ENCODE data around the gene APBB2. TPM values are rescaled to one million over a fixed set of nuclear protein-coding genes. Genes with fewer than 3 reads are reported as not detected.
A peak's percentile ranks its signal among the peaks of the same experiment; 100 is the strongest.
"Not testable (repeated sequence)": the region's sequence is repeated elsewhere in the genome, so short reads cannot be mapped to it uniquely, and the experiment has no call there.

APBB2 gene
- total RNA-seq, 2 donors from 2014 or later: 0.60 to 0.65 TPM

- ATAC-seq (no peak), DNase-seq (no peak)
- H3K27ac Mint-ChIP-seq: no peak overlapping the region
- no peaks in the 10 kb centered on the region for H3K9me3 ChIP-seq (ENCODE audit: control insufficient read depth, low read length, poor library complexity, severe bottlenecking)
- H3K4me3 Mint-ChIP-seq: no peak overlapping the region
- H3K4me1 Mint-ChIP-seq: peaks cover 16% of the 10 kb centered on the region
- peaks cover 15% of the 10 kb centered on the region for H3K27me3 Mint-ChIP-seq
- H3K36me3 Mint-ChIP-seq (ENCODE audit: low read depth): peaks cover 2% of the 10 kb centered on the region
Measured at GRCh38 chr4:40909363-40909876, 304.9 kb downstream of the APBB2 start.

GRCh38 chr4:40908702-40909362 lies 305.5 kb downstream of the APBB2 start:
- peak; percentile 94 for ATAC-seq
- Mint-ChIP-seq H3K4me1 (peaks cover 16% of the 10 kb centered on the region), H3K4me3 (peak overlapping the region; percentile 56), H3K27ac (peak overlapping the region; percentile 29), H3K27me3 (peaks cover 15% of the 10 kb centered on the region), H3K36me3 (ENCODE audit: low read depth) (peaks cover 2% of the 10 kb centered on the region)
- no peaks in the 10 kb centered on the region for H3K9me3 ChIP-seq (ENCODE audit: control insufficient read depth, low read length, poor library complexity, severe bottlenecking)
- DNase-seq: peak; percentile 26 to 51 (median 34)

- Mint-ChIP-seq H3K4me3 (no peak overlapping the region), H3K4me1 (peaks cover 16% of the 10 kb centered on the region), H3K36me3 (ENCODE audit: low read depth) (peaks cover 2% of the 10 kb centered on the region), H3K27me3 (peaks cover 15% of the 10 kb centered on the region), H3K27ac (peak overlapping the region; percentile 29)
- DNase-seq (no peak), ATAC-seq (peak; percentile 13)
- H3K9me3 ChIP-seq (ENCODE audit: control insufficient read depth, low read length, poor library complexity, severe bottlenecking): no peaks in the 10 kb centered on the region
Measured at GRCh38 chr4:40908297-40908696, 306.0 kb downstream of the APBB2 start.

GRCh38 chr4:40905414-40905813 lies 308.9 kb downstream of the APBB2 start:
- no peak overlapping the region for H3K27ac Mint-ChIP-seq

GRCh38 chr4:40900531-40900930 lies 313.8 kb downstream of the APBB2 start:
- H3K9me3 ChIP-seq (ENCODE audit: control insufficient read depth, low read length, poor library complexity, severe bottlenecking); ATAC-seq; DNase-seq; H3K27me3 Mint-ChIP-seq; H3K27ac Mint-ChIP-seq; H3K4me3 Mint-ChIP-seq; H3K36me3 Mint-ChIP-seq (ENCODE audit: low read depth): not testable (repeated sequence)
- H3K4me1 Mint-ChIP-seq: peaks cover 11% of the 10 kb centered on the region

More at GRCh38 chr4:40905414-40905813, 308.9 kb downstream of the APBB2 start:
- DNase-seq (no peak), ATAC-seq (no peak)
- H3K36me3 Mint-ChIP-seq (ENCODE audit: low read depth): peaks cover 2% of the 10 kb centered on the region
- H3K9me3 ChIP-seq (ENCODE audit: control insufficient read depth, low read length, poor library complexity, severe bottlenecking): no peaks in the 10 kb centered on the region
- H3K27me3 Mint-ChIP-seq: peaks cover 8% of the 10 kb centered on the region
- H3K4me1 Mint-ChIP-seq: peaks cover 16% of the 10 kb centered on the region
- H3K4me3 Mint-ChIP-seq: no peak overlapping the region

GRCh38 chr4:40897557-40898203 lies 316.7 kb downstream of the APBB2 start:
- no peaks in the 10 kb centered on the region for H3K9me3 ChIP-seq (ENCODE audit: control insufficient read depth, low read length, poor library complexity, severe bottlenecking)
- Mint-ChIP-seq H3K27ac (no peak overlapping the region), H3K4me3 (peak overlapping the region; percentile 74), H3K27me3 (no peaks in the 10 kb centered on the region), H3K4me1 (peaks cover 8% of the 10 kb centered on the region), H3K36me3 (ENCODE audit: low read depth) (no peaks in the 10 kb centered on the region)
- peak; percentile 17 to 39 (median 37) for DNase-seq
- peak; percentile 77 for ATAC-seq

GRCh38 chr4:40890764-40891163 lies 323.6 kb downstream of the APBB2 start:
- H3K9me3 ChIP-seq (ENCODE audit: control insufficient read depth, low read length, poor library complexity, severe bottlenecking): no peaks in the 10 kb centered on the region
- peaks cover 24% of the 10 kb centered on the region for H3K27me3 Mint-ChIP-seq
- H3K27ac Mint-ChIP-seq: no peak overlapping the region
- DNase-seq (no peak), ATAC-seq (no peak)
- peaks cover 2% of the 10 kb centered on the region for H3K4me1 Mint-ChIP-seq
- H3K4me3 Mint-ChIP-seq: no peak overlapping the region
- no peaks in the 10 kb centered on the region for H3K36me3 Mint-ChIP-seq (ENCODE audit: low read depth)

GRCh38 chr4:40890199-40890598 lies 324.1 kb downstream of the APBB2 start:
- H3K4me3 Mint-ChIP-seq: no peak overlapping the region
- no peak overlapping the region for H3K27ac Mint-ChIP-seq
- no peaks in the 10 kb centered on the region for H3K36me3 Mint-ChIP-seq (ENCODE audit: low read depth)
- DNase-seq (no peak), ATAC-seq (no peak)
- H3K4me1 Mint-ChIP-seq: peaks cover 2% of the 10 kb centered on the region
- H3K27me3 Mint-ChIP-seq: peaks cover 25% of the 10 kb centered on the region
- no peaks in the 10 kb centered on the region for H3K9me3 ChIP-seq (ENCODE audit: control insufficient read depth, low read length, poor library complexity, severe bottlenecking)

GRCh38 chr4:40888933-40889332 lies 325.4 kb downstream of the APBB2 start:
- Mint-ChIP-seq H3K27me3 (peaks cover 36% of the 10 kb centered on the region), H3K4me3 (no peak overlapping the region), H3K36me3 (ENCODE audit: low read depth) (no peaks in the 10 kb centered on the region), H3K27ac (no peak overlapping the region), H3K4me1 (peaks cover 2% of the 10 kb centered on the region)
- ATAC-seq (no peak), DNase-seq (no peak)
- H3K9me3 ChIP-seq (ENCODE audit: control insufficient read depth, low read length, poor library complexity, severe bottlenecking): no peaks in the 10 kb centered on the region

- H3K4me1 Mint-ChIP-seq: peaks cover 2% of the 10 kb centered on the region
- no peak overlapping the region for H3K27ac Mint-ChIP-seq
- DNase-seq (no peak), ATAC-seq (no peak)
- H3K27me3 Mint-ChIP-seq: peaks cover 42% of the 10 kb centered on the region
- H3K4me3 Mint-ChIP-seq: no peak overlapping the region
- no peaks in the 10 kb centered on the region for H3K9me3 ChIP-seq (ENCODE audit: control insufficient read depth, low read length, poor library complexity, severe bottlenecking)
- no peaks in the 10 kb centered on the region for H3K36me3 Mint-ChIP-seq (ENCODE audit: low read depth)
Measured at GRCh38 chr4:40887764-40888131, 326.6 kb downstream of the APBB2 start.

- no peak overlapping the region for H3K4me3 Mint-ChIP-seq
- DNase-seq (no peak), ATAC-seq (no peak)
- peaks cover 2% of the 10 kb centered on the region for H3K4me1 Mint-ChIP-seq
- peaks cover 48% of the 10 kb centered on the region for H3K27me3 Mint-ChIP-seq
- H3K27ac Mint-ChIP-seq: no peak overlapping the region
- H3K9me3 ChIP-seq (ENCODE audit: control insufficient read depth, low read length, poor library complexity, severe bottlenecking): no peaks in the 10 kb centered on the region
- H3K36me3 Mint-ChIP-seq (ENCODE audit: low read depth): no peaks in the 10 kb centered on the region
Measured at GRCh38 chr4:40886931-40887763, 327.2 kb downstream of the APBB2 start.

- H3K27me3 Mint-ChIP-seq: peaks cover 68% of the 10 kb centered on the region
- peaks cover 3% of the 10 kb centered on the region for H3K36me3 Mint-ChIP-seq (ENCODE audit: low read depth)
- no peaks in the 10 kb centered on the region for H3K9me3 ChIP-seq (ENCODE audit: control insufficient read depth, low read length, poor library complexity, severe bottlenecking)
- DNase-seq (no peak), ATAC-seq (no peak)
- H3K27ac Mint-ChIP-seq: no peak overlapping the region
- no peaks in the 10 kb centered on the region for H3K4me1 Mint-ChIP-seq
- H3K4me3 Mint-ChIP-seq: no peak overlapping the region
Measured at GRCh38 chr4:40881851-40882250, 332.5 kb downstream of the APBB2 start.

- peaks cover 71% of the 10 kb centered on the region for H3K27me3 Mint-ChIP-seq
- H3K4me3 Mint-ChIP-seq: no peak overlapping the region
- H3K27ac Mint-ChIP-seq: no peak overlapping the region
- no peak for DNase-seq
- no peaks in the 10 kb centered on the region for H3K9me3 ChIP-seq (ENCODE audit: control insufficient read depth, low read length, poor library complexity, severe bottlenecking)
- peaks cover 3% of the 10 kb centered on the region for H3K36me3 Mint-ChIP-seq (ENCODE audit: low read depth)
- peaks cover 2% of the 10 kb centered on the region for H3K4me1 Mint-ChIP-seq
- ATAC-seq: no peak
Measured at GRCh38 chr4:40881096-40881495, 333.2 kb downstream of the APBB2 start.
